Stomach smooth muscle (tissue), 2 donors: ENCODE data around the gene ETFA.

Experiments used
- H3K27ac ChIP-seq: one replicate; pipeline ENCODE4 v1.7.0; 2013; ENCODE audit warnings: mild to moderate bottlenecking, low read length, inconsistent platforms
- H3K27me3 ChIP-seq, 2 donors: one replicate each; pipeline ENCODE4 v1.7.0; 2013; ENCODE audit warnings: low read length in 2 of 2; ENCODE audit not compliant: insufficient read depth in 2 of 2, control insufficient read depth in 1 of 2
- H3K36me3 ChIP-seq, 2 donors: one replicate each; pipeline ENCODE4 v1.7.0; 2013; ENCODE audit warnings: low read length in 2 of 2; ENCODE audit not compliant: control insufficient read depth in 2 of 2, insufficient read depth in 2 of 2
- H3K4me1 ChIP-seq: one replicate; pipeline ENCODE4 v1.7.0; 2013; ENCODE audit warnings: low read length; ENCODE audit not compliant: control insufficient read depth, insufficient read depth
- H3K4me3 ChIP-seq, 2 donors: one replicate each; pipeline ENCODE4 v1.7.0; 2013; ENCODE audit warnings: low read length in 2 of 2
- H3K9ac ChIP-seq, 2 donors: one replicate each; pipeline ENCODE4 v1.7.0; 2013; ENCODE audit warnings: low read length in 2 of 2, mild to moderate bottlenecking in 1 of 2
- H3K9me3 ChIP-seq, 2 donors: one replicate each; pipeline ENCODE4 v1.7.0; 2013; ENCODE audit warnings: low read length in 2 of 2; ENCODE audit not compliant: control insufficient read depth in 2 of 2
- donor health status: healthy.
- donor health status: Pancreatic carcinoma.

ETFA gene

DNA sequence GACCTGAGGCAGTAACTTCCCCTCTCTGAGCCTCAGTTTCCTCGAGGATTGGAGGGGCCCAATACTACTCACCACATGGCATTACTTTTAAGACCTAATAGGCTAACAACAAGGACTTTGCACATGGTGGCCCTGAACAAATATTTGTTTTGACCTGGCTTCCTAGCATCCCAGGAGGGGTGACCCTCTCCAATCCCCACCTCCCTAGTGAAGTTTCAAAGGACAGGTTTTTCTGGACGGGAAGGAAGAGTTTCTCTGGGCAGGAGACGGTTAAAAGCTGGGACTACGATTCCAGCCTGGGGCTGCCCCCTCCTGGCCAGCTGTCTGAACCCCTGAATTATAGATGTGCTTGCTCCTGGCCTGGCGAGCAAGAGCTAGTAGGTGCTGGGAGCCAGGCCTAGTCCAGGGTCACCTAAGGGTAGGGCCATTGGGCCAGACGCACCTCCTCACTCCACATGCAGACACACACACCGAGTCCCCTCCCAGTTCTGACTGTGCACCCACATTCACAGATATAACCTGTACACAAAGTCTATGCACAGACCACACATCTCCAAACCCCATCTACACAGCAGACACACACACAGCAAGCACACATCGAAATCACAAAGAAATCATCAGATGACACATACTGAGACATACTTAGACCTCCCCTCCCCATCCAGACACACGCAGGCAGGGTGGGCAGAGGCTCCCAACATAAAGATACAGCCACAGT is 22.6 kb upstream of the ETFA start:
- no peak overlapping the region for H3K27ac ChIP-seq
- H3K27me3 ChIP-seq, result peaks cover 3 to 7% of the 10 kb centered on the region in 2 donors
- H3K4me3 ChIP-seq, result no peak overlapping the region
- H3K36me3 ChIP-seq, result no peaks in the 10 kb centered on the region
- H3K4me1 ChIP-seq, result peaks cover 22% of the 10 kb centered on the region
- H3K9me3 ChIP-seq, result no peaks in the 10 kb centered on the region
- H3K9ac ChIP-seq, result no peak overlapping the region

- no peak overlapping the region for H3K4me3 ChIP-seq
- no peaks in the 10 kb centered on the region for H3K9me3 ChIP-seq
- peaks cover 3 to 7% of the 10 kb centered on the region in 2 donors for H3K27me3 ChIP-seq
- no peak overlapping the region for H3K27ac ChIP-seq
- H3K36me3 ChIP-seq, result no peaks in the 10 kb centered on the region
- peaks cover 18% of the 10 kb centered on the region for H3K4me1 ChIP-seq
- H3K9ac ChIP-seq, result no peak overlapping the region
Observed at GRCh38 chr15:76333309-76333708, 22.0 kb upstream of the ETFA start.

DNA sequence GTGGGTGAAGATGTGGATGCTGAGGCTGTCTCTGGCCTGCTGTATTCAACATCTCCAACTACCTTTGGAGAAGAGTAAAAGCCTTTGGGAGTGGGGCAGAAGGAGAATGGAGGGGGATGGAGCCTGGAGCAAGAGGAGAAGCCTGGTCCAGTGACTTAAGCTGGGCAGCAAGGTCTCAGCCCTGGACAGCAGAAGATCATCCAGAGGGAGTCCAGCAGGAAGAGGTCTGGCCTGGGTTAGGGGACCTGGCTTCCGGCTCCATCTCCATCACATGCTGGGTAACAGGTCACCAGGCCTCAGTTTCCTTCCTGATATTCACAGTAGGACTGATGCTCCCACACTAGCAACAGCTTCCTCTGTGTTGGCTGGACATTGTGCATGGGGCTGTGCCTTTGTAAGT is 21.5 kb upstream of the ETFA start:
- no peaks in the 10 kb centered on the region for H3K9me3 ChIP-seq
- no peaks in the 10 kb centered on the region for H3K36me3 ChIP-seq
- no peak overlapping the region for H3K9ac ChIP-seq
- peaks cover 18% of the 10 kb centered on the region for H3K4me1 ChIP-seq
- no peak overlapping the region for H3K27ac ChIP-seq
- peaks cover 3 to 7% of the 10 kb centered on the region in 2 donors for H3K27me3 ChIP-seq
- H3K4me3 ChIP-seq, result no peak overlapping the region

DNA sequence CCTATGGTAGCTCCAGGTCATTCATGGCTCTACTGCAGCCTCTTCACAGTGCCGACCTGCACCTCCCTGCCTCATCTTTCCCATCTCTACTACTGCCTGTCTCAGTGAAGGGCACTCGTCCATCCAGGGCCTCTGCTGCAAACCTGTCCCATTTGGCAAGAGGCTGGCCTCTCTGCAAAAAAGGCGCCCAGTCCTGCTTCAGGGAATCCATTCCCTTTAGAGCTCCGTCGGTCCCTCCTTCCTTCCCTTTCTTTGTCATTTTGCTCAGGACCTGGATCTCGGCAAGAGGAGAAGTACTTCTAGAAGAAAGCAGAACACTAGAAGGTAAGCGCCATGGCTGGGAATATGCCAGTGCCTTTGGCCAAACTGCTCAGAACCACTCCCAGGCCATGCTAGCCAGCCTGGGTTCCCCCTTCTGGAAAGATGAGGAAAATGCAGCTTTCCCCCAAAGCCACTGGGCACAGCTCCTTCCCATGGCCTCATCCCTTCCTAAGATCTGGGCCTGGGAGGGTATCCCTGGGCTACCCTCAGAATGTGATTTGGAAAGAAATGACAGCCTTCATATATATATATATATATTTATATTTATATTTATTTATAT is 18.9 kb upstream of the ETFA start:
- H3K27ac ChIP-seq, result no peak overlapping the region
- no peak overlapping the region for H3K9ac ChIP-seq
- H3K36me3 ChIP-seq, result no peaks in the 10 kb centered on the region
- peaks cover 3 to 4% of the 10 kb centered on the region in 2 donors for H3K27me3 ChIP-seq
- no peak overlapping the region for H3K4me3 ChIP-seq
- peaks cover 5% of the 10 kb centered on the region for H3K4me1 ChIP-seq
- no peaks in the 10 kb centered on the region for H3K9me3 ChIP-seq

DNA sequence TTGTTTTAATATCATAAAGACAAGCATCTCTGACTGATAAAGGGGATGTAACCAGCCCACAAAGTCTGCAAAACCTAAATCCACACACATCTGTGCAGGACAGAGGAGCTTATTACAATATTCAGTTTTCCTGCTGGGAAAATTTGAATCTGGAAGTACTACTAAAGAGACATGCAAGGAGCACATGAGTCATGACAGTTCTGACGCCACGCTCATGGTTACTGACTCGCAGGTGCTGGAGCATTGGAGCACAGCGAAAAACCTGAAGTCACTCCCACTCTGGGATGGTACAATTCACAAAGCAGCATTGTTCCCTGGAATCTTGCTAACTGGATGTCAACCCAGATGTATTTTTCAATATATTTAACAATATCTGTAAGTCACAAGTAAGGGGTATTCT is 17.7 kb upstream of the ETFA start:
- Histone ChIP-seq H3K9me3 (no peaks in the 10 kb centered on the region), H3K9ac (no peak overlapping the region), H3K27me3 (peaks cover 2 to 3% of the 10 kb centered on the region in 2 donors), H3K27ac (no peak overlapping the region), H3K36me3 (no peaks in the 10 kb centered on the region), H3K4me3 (no peak overlapping the region), H3K4me1 (peaks cover 3% of the 10 kb centered on the region)

DNA sequence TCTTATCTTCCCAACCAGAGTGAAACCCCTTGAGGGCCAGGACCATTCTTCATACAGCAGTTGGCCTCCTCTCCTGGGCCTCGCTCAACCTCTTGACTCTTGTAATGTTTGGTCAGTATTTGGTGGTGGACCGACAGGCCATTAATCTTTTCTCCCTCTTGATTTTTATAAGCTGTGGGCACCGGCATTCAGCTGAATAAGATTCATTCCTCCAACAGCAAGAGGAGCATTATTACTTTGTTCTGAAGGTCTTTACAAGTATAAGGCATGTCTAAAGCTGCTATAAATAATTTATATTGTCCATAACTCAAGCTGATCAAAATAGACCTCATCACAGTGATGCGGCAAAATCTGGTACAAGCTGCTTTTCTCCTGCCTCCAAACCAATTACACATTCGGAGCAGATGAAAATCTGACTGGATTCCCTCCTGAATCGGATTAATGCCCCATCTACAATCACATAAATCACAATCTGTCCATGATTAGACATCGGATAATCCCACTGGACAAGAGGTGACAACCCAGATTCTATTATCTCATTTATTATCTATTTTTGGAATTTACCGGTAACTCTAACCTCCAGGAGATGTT is 16.9 kb upstream of the ETFA start:
- Histone ChIP-seq H3K9ac (no peak overlapping the region), H3K27ac (no peak overlapping the region), H3K27me3 (peaks cover 2 to 3% of the 10 kb centered on the region in 2 donors), H3K4me1 (peaks cover 3% of the 10 kb centered on the region), H3K4me3 (no peak overlapping the region), H3K36me3 (no peaks in the 10 kb centered on the region), H3K9me3 (no peaks in the 10 kb centered on the region)

DNA sequence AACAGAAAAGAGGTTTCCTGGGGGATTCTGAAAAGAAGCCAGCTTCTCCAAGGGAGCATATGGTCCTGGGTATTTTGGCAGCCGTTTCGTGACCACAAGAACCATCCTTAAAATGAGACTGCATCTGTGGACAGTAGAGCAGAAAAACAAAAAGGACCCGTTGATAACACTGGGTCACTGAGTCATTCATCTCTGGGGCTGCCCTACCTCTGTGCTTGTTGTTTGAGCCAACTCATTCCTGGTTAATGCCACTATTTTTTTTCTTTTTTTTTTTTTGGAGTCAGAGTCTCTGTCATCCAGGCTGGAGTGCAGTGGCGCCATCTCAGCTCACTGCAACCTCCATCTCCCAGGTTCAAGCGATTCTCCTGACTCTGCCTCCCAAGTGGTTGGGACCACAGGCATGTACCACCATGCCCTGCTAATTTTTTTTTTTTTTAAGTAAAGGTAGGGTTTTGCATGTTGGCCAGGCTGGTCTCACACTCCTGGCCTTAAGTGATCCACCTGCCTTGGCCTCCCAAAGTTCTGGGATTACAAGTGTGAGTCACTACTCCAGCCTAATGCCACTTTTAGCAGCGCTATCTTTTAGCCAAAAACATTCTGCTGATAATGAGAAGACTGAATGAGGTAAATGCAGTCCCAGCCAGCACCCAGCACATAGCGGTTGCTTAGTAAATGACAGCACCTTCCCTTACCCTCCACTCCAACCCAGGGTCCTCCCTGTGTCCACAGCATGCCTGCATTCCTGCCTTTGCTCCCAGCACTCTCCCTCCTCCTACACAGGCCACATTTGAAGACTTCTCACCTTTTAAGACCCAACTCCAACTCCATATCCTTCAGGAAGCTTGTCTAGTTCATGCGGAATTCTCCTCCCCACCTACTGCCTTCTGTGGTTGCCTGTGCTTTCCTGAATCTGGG is 16.2 kb upstream of the ETFA start:
- Histone ChIP-seq H3K4me1 (peaks cover 3% of the 10 kb centered on the region), H3K9me3 (no peaks in the 10 kb centered on the region), H3K9ac (no peak overlapping the region), H3K36me3 (no peaks in the 10 kb centered on the region), H3K27me3 (peaks cover 2 to 3% of the 10 kb centered on the region in 2 donors), H3K4me3 (no peak overlapping the region), H3K27ac (no peak overlapping the region)

GRCh38 chr15:76325704-76326103 is 14.4 kb upstream of the ETFA start:
- H3K27me3 ChIP-seq, result peaks cover 2 to 3% of the 10 kb centered on the region in 2 donors
- no peaks in the 10 kb centered on the region for H3K9me3 ChIP-seq
- no peaks in the 10 kb centered on the region for H3K36me3 ChIP-seq

DNA sequence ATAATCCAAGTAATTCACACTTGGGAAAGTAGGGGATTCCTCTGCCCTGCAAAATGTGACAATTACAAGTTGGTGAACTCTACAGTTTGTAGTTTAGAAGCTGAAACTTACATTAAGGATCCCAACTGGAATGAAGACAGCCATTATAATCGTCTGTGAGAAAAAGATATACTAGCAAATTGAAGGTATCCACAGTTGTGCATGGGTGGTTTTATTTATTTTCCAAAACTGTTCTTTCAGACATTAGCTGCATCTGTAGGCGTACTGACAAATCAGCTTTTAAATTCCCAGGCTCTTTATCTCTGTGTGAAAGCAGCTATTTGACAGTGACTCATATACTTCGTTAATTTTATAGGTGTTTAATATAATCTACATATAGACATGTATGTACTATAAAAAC is 12.8 kb upstream of the ETFA start:
- H3K4me1 ChIP-seq, result no peaks in the 10 kb centered on the region
- no peaks in the 10 kb centered on the region for H3K36me3 ChIP-seq
- H3K27me3 ChIP-seq, result peaks cover 0 to 2% of the 10 kb centered on the region in 2 donors
- no peak overlapping the region for H3K4me3 ChIP-seq
- H3K27ac ChIP-seq, result no peak overlapping the region
- H3K9me3 ChIP-seq, result no peaks in the 10 kb centered on the region
- no peak overlapping the region for H3K9ac ChIP-seq

More at GRCh38 chr15:76325704-76326103, 14.4 kb upstream of the ETFA start:
- no peak overlapping the region for H3K27ac ChIP-seq
- no peak overlapping the region for H3K4me3 ChIP-seq
- H3K4me1 ChIP-seq, result peaks cover 3% of the 10 kb centered on the region
- no peak overlapping the region for H3K9ac ChIP-seq

DNA sequence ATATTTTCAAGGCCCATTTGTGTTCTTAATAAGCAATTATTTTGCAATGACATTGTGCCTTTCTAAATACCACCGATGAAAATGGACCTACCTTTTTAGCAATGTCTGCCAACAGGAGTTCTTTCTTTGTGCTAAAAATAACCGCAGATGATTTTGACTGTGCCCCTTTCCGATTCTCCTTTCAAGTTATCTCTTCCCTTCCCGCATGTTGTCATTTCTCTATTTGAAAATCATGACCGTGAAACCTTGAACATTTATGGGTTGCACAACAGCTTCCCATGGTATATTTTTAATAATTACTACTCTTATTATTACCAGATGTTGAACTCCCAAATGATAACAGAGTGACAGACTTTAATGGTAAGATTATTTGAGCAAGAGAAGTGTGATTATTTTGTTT is 10.3 kb upstream of the ETFA start:
- Histone ChIP-seq H3K4me1 (no peaks in the 10 kb centered on the region), H3K27me3 (peaks cover 2 to 3% of the 10 kb centered on the region in 2 donors), H3K4me3 (no peak overlapping the region), H3K9me3 (no peaks in the 10 kb centered on the region), H3K9ac (no peak overlapping the region), H3K27ac (no peak overlapping the region), H3K36me3 (no peaks in the 10 kb centered on the region)
